Stomach (tissue), 4 donors: ENCODE data around the gene ENKD1.

Source experiments
- POLR2AphosphoS5 ChIP-seq, 3 donors: sonication (generic); formaldehyde crosslinking; IDR thresholded peaks; one replicate each; pipeline ENCODE4 v1.6.1; 2016; ENCODE audit warnings: antibody characterized with exemption in 3 of 3
- TF ChIP-seq, protein P1 (sequence below), 7 experiments: fragments of 450-650 bp in 4 of 7; fragments of 200-600 bp in 3 of 7; sonication (generic) in 3 of 7; IDR thresholded peaks; one replicate each; pipeline ENCODE4 v1.5.1; 2016 to 2019; ENCODE audit warnings: antibody characterized with exemption in 7 of 7, control low read depth in 2 of 7, mild to moderate bottlenecking in 1 of 7

- TF ChIP-seq POLR2AphosphoS5 (IDR thresholded peaks at IDR 0.05) = no peak
- TF ChIP-seq, protein P1, sequence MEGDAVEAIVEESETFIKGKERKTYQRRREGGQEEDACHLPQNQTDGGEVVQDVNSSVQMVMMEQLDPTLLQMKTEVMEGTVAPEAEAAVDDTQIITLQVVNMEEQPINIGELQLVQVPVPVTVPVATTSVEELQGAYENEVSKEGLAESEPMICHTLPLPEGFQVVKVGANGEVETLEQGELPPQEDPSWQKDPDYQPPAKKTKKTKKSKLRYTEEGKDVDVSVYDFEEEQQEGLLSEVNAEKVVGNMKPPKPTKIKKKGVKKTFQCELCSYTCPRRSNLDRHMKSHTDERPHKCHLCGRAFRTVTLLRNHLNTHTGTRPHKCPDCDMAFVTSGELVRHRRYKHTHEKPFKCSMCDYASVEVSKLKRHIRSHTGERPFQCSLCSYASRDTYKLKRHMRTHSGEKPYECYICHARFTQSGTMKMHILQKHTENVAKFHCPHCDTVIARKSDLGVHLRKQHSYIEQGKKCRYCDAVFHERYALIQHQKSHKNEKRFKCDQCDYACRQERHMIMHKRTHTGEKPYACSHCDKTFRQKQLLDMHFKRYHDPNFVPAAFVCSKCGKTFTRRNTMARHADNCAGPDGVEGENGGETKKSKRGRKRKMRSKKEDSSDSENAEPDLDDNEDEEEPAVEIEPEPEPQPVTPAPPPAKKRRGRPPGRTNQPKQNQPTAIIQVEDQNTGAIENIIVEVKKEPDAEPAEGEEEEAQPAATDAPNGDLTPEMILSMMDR (IDR thresholded peaks at IDR 0.05) = no peak
These were observed 38.3 kb downstream of the ENKD1 start for GRCh38 chr16:67628216-67628615.
